H1 (cell line): ENCODE measurements around the gene ZNF609. TPM values are rescaled to one million over a fixed set of nuclear protein-coding genes. Genes with fewer than 3 reads are reported as not detected.

Source experiments
- ASH2L ChIP-seq: fragments of 200-600, 300-600 bp; sonication (generic); IDR thresholded peaks from one replicate; pipeline ENCODE4 v1.7.1; 2017; ENCODE audit warnings: low read length
- CHD7 ChIP-seq: fragments of 300-600 bp; sonication (generic); IDR thresholded peaks from 2 replicates; pipeline ENCODE4 v1.7.1; 2012; ENCODE audit warnings: low read length, moderate library complexity, mild to moderate bottlenecking, inconsistent platforms; ENCODE audit not compliant: insufficient replicate concordance
- CTBP2 ChIP-seq: IDR thresholded peaks from 2 replicates; pipeline ENCODE4 v1.7.0; 2011; ENCODE audit warnings: borderline replicate concordance, mild to moderate bottlenecking, moderate library complexity, mixed read lengths, low read length; ENCODE audit not compliant: insufficient read depth, insufficient read length
- CTCF ChIP-seq, 3 experiments: IDR thresholded peaks; 1 replicate in 2 of 3; 2 replicates in 1 of 3; pipeline versions ENCODE4 v1.5.1 to v1.6.1; 2011; ENCODE audit warnings: low read length in 3 of 3, mild to moderate bottlenecking in 3 of 3, inconsistent platforms in 2 of 3, low read depth in 1 of 3, moderate library complexity in 1 of 3; ENCODE audit not compliant: insufficient read depth in 1 of 3; ENCODE audit errors: control extremely low read depth in 1 of 3
- JUN ChIP-seq: IDR thresholded peaks from 2 replicates; pipeline ENCODE4 v1.6.1; 2011; ENCODE audit warnings: low read depth, mild to moderate bottlenecking, improper control_type of control experiment, low read length
- KDM4A ChIP-seq: IDR thresholded peaks from one replicate; pipeline ENCODE4 v1.7.1; 2012; ENCODE audit warnings: low read depth, mild to moderate bottlenecking, moderate library complexity, low read length, inconsistent platforms; ENCODE audit not compliant: severe bottlenecking
- NRF1 ChIP-seq: IDR thresholded peaks from 2 replicates; pipeline ENCODE4 v1.6.1; 2011; ENCODE audit warnings: mild to moderate bottlenecking, low read depth, low read length, improper control_type of control experiment
- TEAD4 ChIP-seq: IDR thresholded peaks from 2 replicates; pipeline ENCODE4 v1.6.1; 2012; ENCODE audit warnings: low read depth, low read length, inconsistent platforms, mixed read lengths
- polyA plus RNA-seq, 7 experiments: library from polyadenylated mRNA; depleted of rRNA in 3 of 7; stranded (reverse) in 5 of 7; unstranded in 2 of 7; fragments of >200 nt in 5 of 7; fragments of 200-250 nt in 2 of 7; gene quantifications; 1 replicate in 5 of 7; 2 replicates in 1 of 7; 4 replicates in 1 of 7; pipeline versions ENCODE4 v1.2.1 to v1.2.3, GENCODE V29; 2011 to 2013; ENCODE audit warnings: missing spikeins in 2 of 7, mixed read lengths in 2 of 7
- total RNA-seq: library from RNA; stranded (reverse); fragmentation: NEBNext Ultra II Directional; extraction: Animal tissue kit (Norgen Biotek cat#: 25700); gene quantifications from 2 replicates; pipeline ENCODE4 v1.2.1, GENCODE V29; 2021

Gene ZNF609
- total and polyA plus RNA-seq, 2 of the 8 experiments (the other 6 are each of a cell fraction or from before 2014, with no cell fraction given) = 15.5 to 47.8 TPM

GRCh38 chr15:64647367-64647766, 187.0 kb downstream of the ZNF609 start (continued):
- TF ChIP-seq CTCF (IDR thresholded peaks at IDR 0.05; ENCODE audit: control extremely low read depth in 1 of 3, insufficient read depth in 1 of 3, low read depth in 1 of 3, low read length in 3 of 3) = no peak
- no peak for TF ChIP-seq ASH2L
- no peak for TF ChIP-seq CTBP2
- TF ChIP-seq CHD7 = no peak
- no peak for TF ChIP-seq TEAD4
- no peak for TF ChIP-seq NRF1
- TF ChIP-seq KDM4A = no peak
- no peak for TF ChIP-seq JUN
